Ovary (tissue), 9 donors: ENCODE results near the gene CEBPG. TPM values are rescaled to one million over a fixed set of nuclear protein-coding genes. Genes with fewer than 3 reads are reported as not detected.
A peak's percentile ranks its signal among the peaks of the same experiment; 100 is the strongest.

Experiments
- DNase-seq, 5 donors: peaks; one replicate each; pipeline ENCODE4 v3.0.0-alpha.2; 2019 to 2020
- H3K27ac ChIP-seq, 2 donors: fragments of 200-600 bp; one replicate each; pipeline versions ENCODE4 v1.5.1 to v1.8.0; 2019 to 2022
- H3K27me3 ChIP-seq: fragments of 200-600 bp; one replicate; pipeline ENCODE4 v1.8.0; 2022
- H3K36me3 ChIP-seq: fragments of 200-600 bp; sonication (generic); one replicate; pipeline ENCODE4 v1.5.1; 2019
- H3K4me1 ChIP-seq: one replicate; pipeline ENCODE4 v1.8.1; 2013; ENCODE audit warnings: mild to moderate bottlenecking, moderate library complexity; ENCODE audit not compliant: insufficient read depth
- H3K4me3 ChIP-seq: fragments of 200-600 bp; sonication (generic); one replicate; pipeline ENCODE4 v1.5.1; 2017
- H3K9me3 ChIP-seq, 2 donors: fragments of 200-600 bp in 1 of 2; sonication (generic) in 1 of 2; one replicate each; pipeline versions ENCODE4 v1.5.1 to v1.8.1; 2013 to 2019; ENCODE audit warnings: mild to moderate bottlenecking in 1 of 2, moderate library complexity in 1 of 2
- EP300 ChIP-seq: sonication (generic); formaldehyde crosslinking; IDR thresholded peaks from one replicate; pipeline ENCODE4 v1.6.1; 2017; ENCODE audit warnings: antibody characterized with exemption
- POLR2A ChIP-seq: fragments of 450-650 bp; IDR thresholded peaks from one replicate; pipeline ENCODE4 v1.6.1; 2017; ENCODE audit warnings: antibody characterized with exemption, mild to moderate bottlenecking, moderate library complexity
- WGBS, 3 donors: extraction: QIAGEN DNeasy Blood & Tissue Kit in 1 of 3; methylation state at CpG; one replicate each; pipeline versions ENCODE4 v1.1.5 to v1.1.7; 2013 to 2017; 5-methylcytosine and 5-hydroxymethylcytosine counted together
- intact Hi-C, 4 donors: fragments of 100-400 bp; cut with DNase I; formaldehyde crosslinking; loops; one replicate each; pipeline versions ENCODE4 v1.11.0 to v1.15.1; 2022 to 2023
- polyA plus RNA-seq, 2 donors: library from polyadenylated mRNA; stranded (reverse); fragments of 200-250 nt in 1 of 2; fragments of 350-450 nt in 1 of 2; fragmentation: Illumina TruSeq in 1 of 2; extraction: RNeasy Lipid Tissue Mini Kit (QIAGEN cat#74804) in 1 of 2; gene quantifications; one replicate each; pipeline ENCODE4 v1.2.3, GENCODE V29; 2013 to 2014
- total RNA-seq, 7 donors: library from RNA; depleted of rRNA in 2 of 7; stranded (reverse); fragments of >200 nt in 2 of 7; fragmentation: NEBNext Ultra II Directional in 3 of 7; extraction: Animal tissue kit (Norgen Biotek cat#: 25700) in 3 of 7; gene quantifications; one replicate each; pipeline versions ENCODE4 v1.1.0 to v1.2.4, GENCODE V29; 2016 to 2023
- TF ChIP-seq, protein P1 (sequence below), 3 donors: fragments of 450-650 bp in 2 of 3; fragments of 200-600 bp in 1 of 3; IDR thresholded peaks; one replicate each; pipeline versions ENCODE4 v1.5.1 to v1.8.0; 2016 to 2022; ENCODE audit warnings: antibody characterized with exemption in 3 of 3, mild to moderate bottlenecking in 1 of 3
- donor health status: DM: no; HTN: no; CAD: no; lungs with moderate emphysema.
- donor health status: DM: no; HTN: no; CAD: no.
- donor health status: Bipolar disorder and iron deficiency.
- donor health status: DM: yes; HTN: yes; CAD: no.
- donor health status: DM: no; HTN: no; CAD: no.
- donor health status: DM: yes; HTN: yes; CAD: no.

Gene CEBPG
- total and polyA plus RNA-seq, 9 donors: 5.6 to 54.6 (median 12.0) TPM

DNA sequence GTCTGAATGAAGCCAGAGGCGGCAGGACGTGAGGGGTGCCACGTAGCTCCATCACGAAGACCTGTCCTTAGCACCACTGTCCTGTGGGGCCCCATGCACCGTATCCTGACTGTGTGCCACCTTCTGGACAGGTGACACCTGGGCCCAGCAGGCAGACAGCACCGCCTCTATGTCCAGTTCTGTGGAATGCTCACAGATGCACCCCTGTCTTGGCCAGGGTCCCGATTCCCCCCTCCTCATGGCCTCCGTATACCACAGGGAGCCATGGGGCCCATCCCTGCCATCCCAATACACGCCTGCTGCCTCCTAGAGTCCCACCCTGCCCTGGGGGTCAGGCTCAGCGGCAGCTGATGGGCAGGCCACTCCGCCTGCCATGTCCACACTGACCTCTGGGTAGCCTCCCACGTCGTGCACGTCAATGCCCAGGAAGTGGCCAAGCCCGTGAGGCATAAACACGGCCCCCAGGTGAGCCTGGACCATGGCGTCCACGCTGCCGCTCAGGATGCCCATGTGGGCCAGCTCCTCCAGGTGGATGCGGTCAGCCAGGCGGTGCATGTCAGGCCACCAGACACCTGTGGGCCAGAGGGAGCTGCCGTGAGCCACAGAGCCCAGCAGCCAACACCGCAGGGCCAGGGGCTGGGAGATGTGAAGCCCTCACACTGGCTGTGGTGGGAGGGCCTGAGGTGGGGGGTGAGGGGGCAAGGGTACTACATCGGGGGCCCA is 17.6 kb downstream of the CEBPG start:
- DNase-seq: peak in 4 of 5 donors; percentile 11 to 41 (median 31)
- WGBS, 3 donors: 85 to 91% (median 87%) methylated on average over 22 to 24 of the region's 24 CpGs
- TF ChIP-seq EP300 (no peak), POLR2A (no peak)
- TF ChIP-seq, protein P1, sequence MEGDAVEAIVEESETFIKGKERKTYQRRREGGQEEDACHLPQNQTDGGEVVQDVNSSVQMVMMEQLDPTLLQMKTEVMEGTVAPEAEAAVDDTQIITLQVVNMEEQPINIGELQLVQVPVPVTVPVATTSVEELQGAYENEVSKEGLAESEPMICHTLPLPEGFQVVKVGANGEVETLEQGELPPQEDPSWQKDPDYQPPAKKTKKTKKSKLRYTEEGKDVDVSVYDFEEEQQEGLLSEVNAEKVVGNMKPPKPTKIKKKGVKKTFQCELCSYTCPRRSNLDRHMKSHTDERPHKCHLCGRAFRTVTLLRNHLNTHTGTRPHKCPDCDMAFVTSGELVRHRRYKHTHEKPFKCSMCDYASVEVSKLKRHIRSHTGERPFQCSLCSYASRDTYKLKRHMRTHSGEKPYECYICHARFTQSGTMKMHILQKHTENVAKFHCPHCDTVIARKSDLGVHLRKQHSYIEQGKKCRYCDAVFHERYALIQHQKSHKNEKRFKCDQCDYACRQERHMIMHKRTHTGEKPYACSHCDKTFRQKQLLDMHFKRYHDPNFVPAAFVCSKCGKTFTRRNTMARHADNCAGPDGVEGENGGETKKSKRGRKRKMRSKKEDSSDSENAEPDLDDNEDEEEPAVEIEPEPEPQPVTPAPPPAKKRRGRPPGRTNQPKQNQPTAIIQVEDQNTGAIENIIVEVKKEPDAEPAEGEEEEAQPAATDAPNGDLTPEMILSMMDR (IDR thresholded peaks at IDR 0.05): no peak
- Histone ChIP-seq H3K4me1 (peaks cover 11% of the 10 kb centered on the region), H3K27me3 (no peaks in the 10 kb centered on the region), H3K4me3 (no peak overlapping the region), H3K9me3 (no peaks in the 10 kb centered on the region), H3K27ac (no peak overlapping the region), H3K36me3 (no peaks in the 10 kb centered on the region)
- intact Hi-C loops: loop anchor here in 1 of 4 donors (10.0 kb wide), 1 partner anchor 76 kb away; no protein-coding TSS in a partner anchor

DNA sequence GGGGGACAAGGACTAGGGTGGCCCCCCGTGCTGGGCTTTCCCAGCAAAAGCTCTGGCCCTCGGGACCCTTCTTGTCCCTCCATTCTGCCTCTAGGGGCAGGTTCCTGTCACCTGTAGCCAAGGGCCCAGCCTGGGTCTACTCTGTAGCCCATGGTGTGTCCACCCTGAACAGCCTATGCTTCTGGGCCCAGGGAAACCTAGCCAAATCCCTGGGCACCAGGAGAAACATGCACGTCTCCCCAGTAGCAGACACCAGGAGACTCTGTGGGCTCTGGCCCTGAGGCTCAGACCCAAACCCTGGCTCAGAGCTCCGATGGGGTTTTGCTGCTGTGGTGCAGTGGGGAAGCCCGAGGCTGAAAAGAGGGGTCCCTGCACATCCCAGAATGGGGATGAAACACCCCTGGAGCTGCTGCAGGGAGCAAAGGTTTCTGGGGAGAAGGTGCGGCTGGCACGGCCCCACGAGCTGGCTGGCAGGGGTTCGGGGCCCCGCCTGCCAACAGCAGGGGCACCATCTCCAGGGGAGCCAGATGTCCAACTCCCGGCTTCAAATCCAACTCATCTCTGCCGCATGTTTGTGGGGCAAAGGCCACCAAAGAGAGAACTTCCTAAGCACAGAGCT is 18.2 kb downstream of the CEBPG start:
- 87 to 92% (median 91%) methylated on average over 8 to 12 of the region's 12 CpGs for WGBS, 3 donors
- Histone ChIP-seq H3K4me3 (no peak overlapping the region), H3K4me1 (peaks cover 12% of the 10 kb centered on the region), H3K36me3 (no peaks in the 10 kb centered on the region), H3K9me3 (no peaks in the 10 kb centered on the region), H3K27me3 (no peaks in the 10 kb centered on the region), H3K27ac (no peak overlapping the region)
- intact Hi-C loops: loop anchor here in 1 of 4 donors (10.0 kb wide), 1 partner anchor 77 kb away; no protein-coding TSS in a partner anchor
- no peak for TF ChIP-seq EP300
- no peak for TF ChIP-seq POLR2A
- TF ChIP-seq, protein P1 (IDR thresholded peaks at IDR 0.05): no peak
- peak in 3 of 5 donors; percentile 5 to 28 (median 12) for DNase-seq

DNA sequence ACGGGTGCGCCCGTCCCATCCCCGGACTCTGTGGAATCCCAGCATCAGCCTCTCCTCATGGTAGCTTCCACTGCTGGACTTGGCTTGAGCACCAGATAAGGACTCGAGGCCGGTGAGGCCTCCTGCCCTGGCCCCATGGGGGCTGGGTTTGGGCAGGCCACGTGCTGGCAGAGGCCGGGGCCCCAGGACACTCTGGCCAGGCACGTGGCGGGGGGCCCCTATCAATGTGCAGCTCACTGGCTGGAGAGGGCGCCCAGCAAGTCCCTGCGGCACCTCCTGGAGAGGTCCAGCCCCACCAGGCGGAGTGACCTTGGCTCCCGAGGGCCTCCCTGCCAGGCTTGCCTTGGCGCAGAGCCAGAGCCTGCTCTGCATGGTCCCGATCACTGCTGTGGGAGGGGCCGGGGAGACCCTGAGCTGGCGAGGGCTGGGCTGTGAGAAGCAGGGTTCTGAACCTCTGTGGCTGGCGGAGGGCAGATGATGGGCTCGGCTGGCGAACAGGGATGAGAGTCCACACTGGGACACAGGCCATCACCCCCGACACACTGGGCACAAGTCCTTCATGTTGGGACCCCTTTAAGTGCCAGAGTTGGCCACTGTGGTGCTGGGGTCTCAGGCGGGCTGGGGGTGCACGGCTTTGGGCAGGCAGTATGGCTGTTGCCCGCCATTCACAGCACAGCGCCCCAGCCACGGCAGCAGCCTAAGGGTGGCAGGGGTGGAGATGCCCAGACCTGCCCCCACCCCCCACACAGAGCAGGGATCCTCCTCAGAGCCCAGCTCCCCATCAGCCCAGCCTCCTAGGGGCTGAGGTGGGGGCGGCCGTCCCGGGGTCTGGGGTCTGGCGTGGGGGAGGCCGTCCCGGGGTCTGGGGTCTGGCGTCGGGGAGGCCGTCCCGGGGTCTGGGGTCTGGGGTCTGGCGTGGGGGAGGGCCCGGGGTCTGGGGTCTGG is 19.1 kb downstream of the CEBPG start:
- Histone ChIP-seq H3K9me3 (no peaks in the 10 kb centered on the region), H3K27me3 (no peaks in the 10 kb centered on the region), H3K27ac (no peak overlapping the region), H3K4me1 (peaks cover 12% of the 10 kb centered on the region), H3K36me3 (no peaks in the 10 kb centered on the region), H3K4me3 (no peak overlapping the region)
- peak; percentile 29 to 70 (median 47) for DNase-seq
- 42 to 55% (median 54%) methylated on average over 21 to 39 of the region's 39 CpGs for WGBS, 3 donors
- intact Hi-C loops: loop anchor here in 1 of 4 donors (10.0 kb wide), 1 partner anchor 78 kb away; no protein-coding TSS in a partner anchor
- TF ChIP-seq POLR2A: no peak
- no peak for TF ChIP-seq EP300
- TF ChIP-seq, protein P1 (IDR thresholded peaks at IDR 0.05): no peak
